Peyer's patch (tissue), 4 donors: Measurements from ENCODE around the gene CDKN3.

ENCODE experiments used
- POLR2A ChIP-seq, 2 donors: fragments of 450-650 bp; IDR thresholded peaks; one replicate each; pipeline ENCODE4 v1.5.1; 2017; ENCODE audit warnings: antibody characterized with exemption in 2 of 2, mild to moderate bottlenecking in 2 of 2, moderate library complexity in 2 of 2
- TF ChIP-seq, protein P1 (sequence below), 6 experiments: fragments of 450-650 bp in 4 of 6; fragments of 200-600 bp in 2 of 6; sonication (generic) in 1 of 6; IDR thresholded peaks; one replicate each; pipeline ENCODE4 v1.5.1; 2017 to 2019; ENCODE audit warnings: antibody characterized with exemption in 6 of 6, mild to moderate bottlenecking in 3 of 6, moderate library complexity in 1 of 6

DNA sequence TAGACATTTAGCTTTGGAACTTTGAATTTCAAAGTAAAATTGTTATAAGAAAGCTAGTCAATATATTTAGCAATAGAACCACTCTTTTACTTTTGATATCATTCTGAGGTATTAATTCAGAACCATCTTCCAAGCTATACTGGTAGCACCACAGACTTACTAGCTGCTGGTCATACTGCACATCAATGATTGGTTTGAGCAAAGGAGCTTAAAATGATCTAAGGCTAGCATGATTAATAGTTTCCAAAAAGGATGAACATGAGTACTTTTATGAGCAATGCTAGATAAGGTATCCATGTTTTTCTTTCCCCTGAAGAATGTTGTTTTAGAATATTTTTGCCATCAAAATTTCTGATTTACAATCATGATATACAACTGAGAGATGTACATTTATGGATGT, 27.2 kb downstream of the CDKN3 start:
- TF ChIP-seq POLR2A (IDR thresholded peaks at IDR 0.05), result no peak
- TF ChIP-seq, protein P1, sequence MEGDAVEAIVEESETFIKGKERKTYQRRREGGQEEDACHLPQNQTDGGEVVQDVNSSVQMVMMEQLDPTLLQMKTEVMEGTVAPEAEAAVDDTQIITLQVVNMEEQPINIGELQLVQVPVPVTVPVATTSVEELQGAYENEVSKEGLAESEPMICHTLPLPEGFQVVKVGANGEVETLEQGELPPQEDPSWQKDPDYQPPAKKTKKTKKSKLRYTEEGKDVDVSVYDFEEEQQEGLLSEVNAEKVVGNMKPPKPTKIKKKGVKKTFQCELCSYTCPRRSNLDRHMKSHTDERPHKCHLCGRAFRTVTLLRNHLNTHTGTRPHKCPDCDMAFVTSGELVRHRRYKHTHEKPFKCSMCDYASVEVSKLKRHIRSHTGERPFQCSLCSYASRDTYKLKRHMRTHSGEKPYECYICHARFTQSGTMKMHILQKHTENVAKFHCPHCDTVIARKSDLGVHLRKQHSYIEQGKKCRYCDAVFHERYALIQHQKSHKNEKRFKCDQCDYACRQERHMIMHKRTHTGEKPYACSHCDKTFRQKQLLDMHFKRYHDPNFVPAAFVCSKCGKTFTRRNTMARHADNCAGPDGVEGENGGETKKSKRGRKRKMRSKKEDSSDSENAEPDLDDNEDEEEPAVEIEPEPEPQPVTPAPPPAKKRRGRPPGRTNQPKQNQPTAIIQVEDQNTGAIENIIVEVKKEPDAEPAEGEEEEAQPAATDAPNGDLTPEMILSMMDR (IDR thresholded peaks at IDR 0.05), result no peak
